Coronary artery (tissue), 2 donors: ENCODE data around the gene PHACTR1.

Source experiments
- DNase-seq: peaks from one replicate; pipeline ENCODE4 v3.0.0-alpha.2; 2017; ENCODE audit warnings: low spot score
- H3K27ac ChIP-seq, 2 donors: fragments of 200-600 bp; sonication (generic); one replicate each; pipeline ENCODE4 v1.5.1; 2016 to 2019
- H3K4me3 ChIP-seq: fragments of 200-600 bp; sonication (generic); 2 replicates; pipeline ENCODE4 v1.5.1; 2016; ENCODE audit warnings: mild to moderate bottlenecking, moderate library complexity
- TF ChIP-seq, protein P1 (sequence below): fragments of 200-600 bp; sonication (generic); IDR thresholded peaks from one replicate; pipeline ENCODE4 v1.5.1; 2019; ENCODE audit warnings: antibody characterized with exemption

The PHACTR1 gene

DNA sequence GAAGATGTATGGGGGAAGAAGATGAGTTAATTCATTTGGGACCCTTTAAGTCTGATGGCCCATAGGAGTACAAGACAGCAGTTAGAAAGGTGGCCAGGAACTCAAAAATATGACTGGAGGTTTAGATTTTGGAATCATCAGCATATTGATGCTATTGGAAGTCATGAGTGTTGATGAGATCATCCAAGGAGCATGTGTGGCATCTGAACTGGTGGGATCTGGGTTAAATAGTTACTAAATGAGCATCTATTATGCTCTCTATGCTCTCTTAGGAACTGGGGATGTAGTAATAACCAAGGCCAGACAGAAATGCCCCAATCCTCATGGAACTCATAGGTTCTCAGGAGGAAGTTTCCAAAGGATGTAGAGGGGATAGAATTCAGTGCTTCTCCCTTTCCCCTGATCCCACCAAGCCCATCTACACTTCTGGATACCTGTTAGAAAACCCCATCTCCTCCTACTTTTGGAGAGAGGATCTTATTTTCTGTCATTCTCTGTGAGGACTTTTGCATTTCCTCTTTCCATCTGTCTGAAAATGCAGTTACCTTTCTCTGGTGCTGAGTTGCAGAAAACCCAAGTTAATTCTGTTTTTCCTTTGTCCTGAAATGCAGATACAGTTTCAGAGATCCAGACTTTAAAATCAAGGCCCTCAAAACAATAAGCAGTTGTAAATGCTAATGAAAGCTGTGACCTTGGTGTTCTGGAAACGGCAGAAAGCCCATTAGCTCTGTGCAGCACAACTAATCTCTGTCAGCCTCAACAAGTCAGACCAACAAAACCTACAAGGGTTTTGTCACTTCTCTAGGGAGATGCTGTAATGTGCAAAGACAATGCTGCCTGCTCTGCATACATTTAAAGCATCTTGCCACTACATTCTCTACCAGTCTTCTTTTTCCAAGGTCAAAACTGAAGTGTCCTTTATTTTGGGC, 546.0 kb downstream of the PHACTR1 start:
- no peak overlapping the region for H3K4me3 ChIP-seq
- TF ChIP-seq, protein P1, sequence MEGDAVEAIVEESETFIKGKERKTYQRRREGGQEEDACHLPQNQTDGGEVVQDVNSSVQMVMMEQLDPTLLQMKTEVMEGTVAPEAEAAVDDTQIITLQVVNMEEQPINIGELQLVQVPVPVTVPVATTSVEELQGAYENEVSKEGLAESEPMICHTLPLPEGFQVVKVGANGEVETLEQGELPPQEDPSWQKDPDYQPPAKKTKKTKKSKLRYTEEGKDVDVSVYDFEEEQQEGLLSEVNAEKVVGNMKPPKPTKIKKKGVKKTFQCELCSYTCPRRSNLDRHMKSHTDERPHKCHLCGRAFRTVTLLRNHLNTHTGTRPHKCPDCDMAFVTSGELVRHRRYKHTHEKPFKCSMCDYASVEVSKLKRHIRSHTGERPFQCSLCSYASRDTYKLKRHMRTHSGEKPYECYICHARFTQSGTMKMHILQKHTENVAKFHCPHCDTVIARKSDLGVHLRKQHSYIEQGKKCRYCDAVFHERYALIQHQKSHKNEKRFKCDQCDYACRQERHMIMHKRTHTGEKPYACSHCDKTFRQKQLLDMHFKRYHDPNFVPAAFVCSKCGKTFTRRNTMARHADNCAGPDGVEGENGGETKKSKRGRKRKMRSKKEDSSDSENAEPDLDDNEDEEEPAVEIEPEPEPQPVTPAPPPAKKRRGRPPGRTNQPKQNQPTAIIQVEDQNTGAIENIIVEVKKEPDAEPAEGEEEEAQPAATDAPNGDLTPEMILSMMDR, result no peak
- DNase-seq, result no peak
- H3K27ac ChIP-seq, result no peak overlapping the region

DNA sequence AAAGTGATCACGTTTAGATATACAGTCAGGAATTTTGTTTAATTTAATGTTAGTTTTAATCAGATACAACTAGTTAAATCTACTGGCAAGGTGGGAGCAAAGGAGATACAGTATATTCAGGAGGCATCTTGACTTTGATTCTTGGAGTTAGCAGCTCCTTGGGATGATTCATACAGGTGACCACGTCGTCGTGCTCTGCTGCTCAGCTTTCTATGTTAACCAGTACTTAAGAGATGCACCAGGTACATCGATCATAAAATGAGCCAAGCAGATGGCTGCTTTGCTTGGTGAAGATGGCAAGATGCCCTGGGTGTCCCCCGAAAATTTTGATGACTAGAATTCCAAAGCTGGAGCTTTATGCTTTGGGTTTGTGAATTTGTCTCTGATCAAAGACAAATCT, 547.1 kb downstream of the PHACTR1 start:
- no peak for DNase-seq
- Histone ChIP-seq H3K4me3 (no peak overlapping the region), H3K27ac (no peak overlapping the region)
- TF ChIP-seq, protein P1, result no peak

DNA sequence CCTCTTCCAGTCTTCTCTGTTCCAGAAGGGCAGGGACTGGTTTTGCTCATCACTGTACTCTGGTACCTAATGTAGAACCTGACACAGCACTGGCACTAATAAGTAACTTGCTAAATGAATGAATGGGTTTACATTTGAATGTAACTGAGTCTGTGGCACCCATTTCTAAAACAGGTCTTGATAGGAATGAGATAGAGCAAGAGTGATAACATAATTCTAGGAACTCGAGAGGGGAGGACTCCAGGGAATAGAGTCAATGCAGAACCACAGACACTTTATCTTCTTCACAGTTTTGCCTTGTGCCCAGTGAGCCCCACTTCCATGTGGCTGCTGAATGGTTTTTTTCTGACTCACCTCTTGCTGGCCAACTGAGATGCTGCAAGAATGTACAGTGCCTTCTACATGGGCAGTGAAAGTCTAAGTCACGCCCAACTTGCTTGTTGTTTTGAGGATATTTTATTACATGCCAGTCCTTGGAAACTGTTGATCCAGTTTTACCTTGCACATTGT, 550.6 kb downstream of the PHACTR1 start:
- TF ChIP-seq, protein P1, result no peak

DNA sequence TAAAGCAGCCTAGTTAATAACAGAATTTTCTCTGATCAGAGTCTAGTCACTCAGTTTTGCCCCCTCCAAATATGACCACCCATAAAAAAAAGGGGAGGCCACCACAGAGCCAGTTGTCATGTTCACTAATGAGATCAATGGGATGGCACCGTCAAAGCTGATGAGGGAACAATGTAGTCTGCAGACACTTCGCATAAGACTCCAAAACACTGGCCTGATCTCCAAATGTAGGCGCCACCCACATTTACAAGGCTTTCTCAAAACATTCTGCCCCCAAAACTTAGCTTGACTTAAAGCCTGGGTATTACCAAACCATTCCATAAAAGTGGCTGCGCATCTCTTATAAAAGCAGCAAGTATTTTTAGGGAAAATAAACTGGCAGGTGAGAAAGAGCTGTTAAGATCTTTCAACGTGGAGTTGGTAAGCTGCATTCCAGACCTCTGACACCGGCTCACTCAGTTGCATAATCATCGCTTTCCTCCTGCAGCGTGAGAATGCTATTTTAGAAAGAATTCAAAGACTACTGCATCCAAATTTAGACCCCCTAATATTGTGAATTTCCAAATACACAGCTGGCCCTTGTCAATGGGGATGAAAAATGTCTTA, 552.4 kb downstream of the PHACTR1 start:
- TF ChIP-seq, protein P1, result no peak
- DNase-seq, result no peak
- Histone ChIP-seq H3K27ac (peak overlapping the region in 1 of 2 donors; percentile 46), H3K4me3 (no peak overlapping the region)

More for the DNA sequence above, 550.6 kb downstream of the PHACTR1 start:
- no peak for DNase-seq
- Histone ChIP-seq H3K4me3 (no peak overlapping the region), H3K27ac (no peak overlapping the region)

DNA sequence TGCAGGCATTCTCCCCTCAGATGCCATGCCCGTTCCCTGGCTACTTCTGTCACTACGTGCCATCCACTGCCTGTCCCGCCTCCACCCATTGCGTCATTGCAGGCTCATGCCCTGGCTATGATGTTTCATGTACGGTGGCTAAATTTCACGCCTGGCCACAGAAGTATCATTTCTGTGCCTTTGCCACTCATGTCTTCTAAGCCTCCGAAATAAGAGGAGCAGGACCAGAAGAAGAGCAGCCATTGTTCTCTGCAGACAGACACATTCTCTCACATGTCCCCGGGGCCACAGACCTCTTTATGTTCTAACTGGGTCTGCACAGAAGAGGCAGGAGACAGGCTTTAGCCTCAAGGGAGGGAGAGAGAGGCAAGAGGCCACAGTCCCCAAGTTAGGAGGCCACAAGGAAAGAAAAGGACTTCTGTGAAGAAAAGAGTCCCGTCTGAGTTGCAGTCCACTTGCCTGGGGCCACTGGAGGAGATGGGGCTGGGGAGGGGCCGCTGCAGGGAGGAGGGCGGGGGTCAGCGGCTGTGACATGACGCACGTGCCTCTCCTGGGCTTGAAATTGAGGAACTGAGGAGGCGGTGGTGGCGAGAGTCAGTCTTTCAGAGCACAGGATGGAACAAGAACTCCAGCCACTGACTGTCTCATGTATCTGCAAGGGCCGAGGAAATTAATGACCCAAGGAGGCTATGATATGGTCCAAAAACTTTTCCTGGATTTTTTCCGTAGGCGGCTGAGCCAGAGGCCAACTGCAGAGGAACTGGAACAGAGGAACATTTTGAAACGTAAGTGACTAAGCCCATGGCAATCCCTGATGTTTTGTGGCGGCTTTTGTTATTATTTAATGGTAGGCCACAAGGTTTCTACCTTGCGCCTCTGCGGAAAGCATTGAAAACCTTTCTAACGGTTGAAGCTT, 555.8 kb downstream of the PHACTR1 start:
- H3K27ac ChIP-seq, result no peak overlapping the region
- H3K4me3 ChIP-seq, result no peak overlapping the region
- DNase-seq, result no peak
- TF ChIP-seq, protein P1, result no peak

DNA sequence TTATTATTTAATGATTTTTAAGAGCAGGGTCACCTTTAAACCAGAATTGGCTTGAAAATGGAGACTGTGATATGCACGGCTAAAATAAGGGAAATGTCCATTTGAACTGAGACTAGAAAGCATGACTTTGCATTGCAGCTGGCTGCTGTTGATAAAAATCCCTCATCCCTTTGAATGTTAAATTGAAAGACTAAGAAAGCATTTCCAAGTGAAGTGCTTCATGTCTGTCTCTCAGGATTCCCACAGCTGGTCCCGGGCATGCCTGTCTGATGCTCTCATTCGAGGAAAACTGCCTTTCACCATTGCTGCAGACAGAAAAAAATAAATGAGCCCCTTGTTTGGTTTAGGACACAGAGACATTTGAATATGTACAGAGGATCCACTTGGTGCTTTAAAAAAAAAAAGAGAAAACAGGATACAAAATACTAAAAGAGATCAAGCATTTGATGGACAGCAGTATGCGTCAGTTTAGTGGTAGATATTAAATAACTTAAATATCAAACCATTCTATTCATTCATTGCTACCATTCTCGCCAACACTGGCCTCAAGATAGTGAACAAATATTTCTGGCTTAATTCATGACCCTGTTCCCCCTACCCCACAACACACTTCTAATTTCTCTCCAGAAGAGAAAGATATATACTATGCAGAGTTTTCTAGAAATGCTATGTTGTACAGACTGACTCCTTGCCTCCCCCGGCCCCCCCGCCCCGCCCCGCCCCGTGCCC, 556.8 kb downstream of the PHACTR1 start:
- TF ChIP-seq, protein P1, result no peak
- peak overlapping the region; percentile 32 for H3K4me3 ChIP-seq
- no peak for DNase-seq
- peak overlapping the region in 1 of 2 donors; percentile 16 for H3K27ac ChIP-seq
